ENCODE results near the gene U2AF2.

Gene U2AF2

GRCh38 chr19:55670280-55671053, 15.6 kb downstream of the U2AF2 start:
- Histone ChIP-seq H3K27me3 (ENCODE audit: low read depth, low read length) (no peaks in the 10 kb centered on the region), H3K36me3 (replicated peaks; ENCODE audit: low read depth, low read length) (peaks cover 51% of the 10 kb centered on the region), H2AFZ (ENCODE audit: low read depth, low read length) (no peak overlapping the region), H3K9me3 (ENCODE audit: insufficient read depth, low read length) (no peaks in the 10 kb centered on the region), H3K79me2 (ENCODE audit: low read length) (peaks cover 91% of the 10 kb centered on the region), H3K4me2 (ENCODE audit: low read length) (no peak overlapping the region), H3K9ac (ENCODE audit: low read length) (no peak overlapping the region), H4K20me1 (ENCODE audit: insufficient read depth, low read length) (peaks cover 71% of the 10 kb centered on the region), H3K27ac (ENCODE audit: low read length) (no peak overlapping the region), H3K4me3 (ENCODE audit: low read length) (no peak overlapping the region), H3K4me1 (ENCODE audit: low read length) (peaks cover 11% of the 10 kb centered on the region)
- TF ChIP-seq, protein P1, sequence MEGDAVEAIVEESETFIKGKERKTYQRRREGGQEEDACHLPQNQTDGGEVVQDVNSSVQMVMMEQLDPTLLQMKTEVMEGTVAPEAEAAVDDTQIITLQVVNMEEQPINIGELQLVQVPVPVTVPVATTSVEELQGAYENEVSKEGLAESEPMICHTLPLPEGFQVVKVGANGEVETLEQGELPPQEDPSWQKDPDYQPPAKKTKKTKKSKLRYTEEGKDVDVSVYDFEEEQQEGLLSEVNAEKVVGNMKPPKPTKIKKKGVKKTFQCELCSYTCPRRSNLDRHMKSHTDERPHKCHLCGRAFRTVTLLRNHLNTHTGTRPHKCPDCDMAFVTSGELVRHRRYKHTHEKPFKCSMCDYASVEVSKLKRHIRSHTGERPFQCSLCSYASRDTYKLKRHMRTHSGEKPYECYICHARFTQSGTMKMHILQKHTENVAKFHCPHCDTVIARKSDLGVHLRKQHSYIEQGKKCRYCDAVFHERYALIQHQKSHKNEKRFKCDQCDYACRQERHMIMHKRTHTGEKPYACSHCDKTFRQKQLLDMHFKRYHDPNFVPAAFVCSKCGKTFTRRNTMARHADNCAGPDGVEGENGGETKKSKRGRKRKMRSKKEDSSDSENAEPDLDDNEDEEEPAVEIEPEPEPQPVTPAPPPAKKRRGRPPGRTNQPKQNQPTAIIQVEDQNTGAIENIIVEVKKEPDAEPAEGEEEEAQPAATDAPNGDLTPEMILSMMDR (IDR thresholded peaks at IDR 0.05; ENCODE audit: low read depth, low read length) = no peak
- TF ChIP-seq EZH2phosphoT487 (IDR thresholded peaks at IDR 0.05; ENCODE audit: low read depth) = no peak

- H3K36me3 ChIP-seq (replicated peaks; ENCODE audit: low read depth, low read length) = peaks cover 52% of the 10 kb centered on the region
- peaks cover 11% of the 10 kb centered on the region for H3K4me1 ChIP-seq (ENCODE audit: low read length)
- no peaks in the 10 kb centered on the region for H3K27me3 ChIP-seq (ENCODE audit: low read depth, low read length)
- H3K4me3 ChIP-seq (ENCODE audit: low read length) = no peak overlapping the region
- peaks cover 91% of the 10 kb centered on the region for H3K79me2 ChIP-seq (ENCODE audit: low read length)
- H4K20me1 ChIP-seq (ENCODE audit: insufficient read depth, low read length) = peaks cover 68% of the 10 kb centered on the region
- H3K4me2 ChIP-seq (ENCODE audit: low read length) = no peak overlapping the region
- TF ChIP-seq, protein P1 (IDR thresholded peaks at IDR 0.05; ENCODE audit: low read depth, low read length) = no peak
- TF ChIP-seq EZH2phosphoT487 (IDR thresholded peaks at IDR 0.05; ENCODE audit: low read depth) = no peak
- H3K27ac ChIP-seq (ENCODE audit: low read length) = no peak overlapping the region
- H3K9me3 ChIP-seq (ENCODE audit: insufficient read depth, low read length) = no peaks in the 10 kb centered on the region
- no peak overlapping the region for H3K9ac ChIP-seq (ENCODE audit: low read length)
- no peak overlapping the region for H2AFZ ChIP-seq (ENCODE audit: low read depth, low read length)
Observed at GRCh38 chr19:55671054-55671378, 16.2 kb downstream of the U2AF2 start.

GRCh38 chr19:55672418-55672817, 17.6 kb downstream of the U2AF2 start:
- H3K27me3 ChIP-seq (ENCODE audit: low read depth, low read length) = no peaks in the 10 kb centered on the region
- TF ChIP-seq EZH2phosphoT487 (IDR thresholded peaks at IDR 0.05; ENCODE audit: low read depth) = no peak
- TF ChIP-seq, protein P1 (IDR thresholded peaks at IDR 0.05; ENCODE audit: low read depth, low read length) = no peak
- peaks cover 54% of the 10 kb centered on the region for H4K20me1 ChIP-seq (ENCODE audit: insufficient read depth, low read length)
- H3K4me3 ChIP-seq (ENCODE audit: low read length) = no peak overlapping the region
- H3K79me2 ChIP-seq (ENCODE audit: low read length) = peaks cover 91% of the 10 kb centered on the region
- no peak overlapping the region for H2AFZ ChIP-seq (ENCODE audit: low read depth, low read length)
- no peaks in the 10 kb centered on the region for H3K9me3 ChIP-seq (ENCODE audit: insufficient read depth, low read length)
- H3K36me3 ChIP-seq (replicated peaks; ENCODE audit: low read depth, low read length) = peaks cover 37% of the 10 kb centered on the region
- no peak overlapping the region for H3K27ac ChIP-seq (ENCODE audit: low read length)
- H3K4me2 ChIP-seq (ENCODE audit: low read length) = no peak overlapping the region
- peaks cover 24% of the 10 kb centered on the region for H3K4me1 ChIP-seq (ENCODE audit: low read length)
- H3K9ac ChIP-seq (ENCODE audit: low read length) = no peak overlapping the region

DNA sequence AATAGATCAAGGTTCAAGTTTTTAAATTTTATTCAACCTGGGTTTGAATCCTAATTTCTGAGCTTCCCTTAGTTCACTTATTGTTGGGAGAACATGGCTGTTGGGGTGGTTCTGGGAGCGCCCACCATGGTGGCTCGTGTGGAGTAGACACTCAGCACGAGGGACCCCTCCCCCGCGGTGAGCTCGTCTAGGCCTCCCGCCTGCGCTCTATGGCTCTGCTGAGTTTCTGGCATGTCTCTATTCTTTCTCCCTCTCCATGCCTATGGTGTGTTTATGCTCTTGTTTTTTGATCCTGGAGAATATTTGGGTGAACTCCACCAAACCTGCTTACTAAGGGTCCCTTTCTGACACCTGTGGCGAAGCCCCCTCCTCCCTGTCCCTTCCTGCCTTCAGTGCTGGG, 18.6 kb downstream of the U2AF2 start:
- Histone ChIP-seq H3K27ac (ENCODE audit: low read length) (peak overlapping the region; percentile 16; the same call in 1 of the 2 replicates), H3K79me2 (ENCODE audit: low read length) (peaks cover 91% of the 10 kb centered on the region), H3K4me2 (ENCODE audit: low read length) (peak overlapping the region; percentile 16; the same call in 1 of the 2 replicates)

More for the DNA sequence above, 18.6 kb downstream of the U2AF2 start:
- Histone ChIP-seq H3K4me3 (ENCODE audit: low read length) (no peak overlapping the region), H3K4me1 (ENCODE audit: low read length) (peaks cover 33% of the 10 kb centered on the region), H2AFZ (ENCODE audit: low read depth, low read length) (no peak overlapping the region), H4K20me1 (ENCODE audit: insufficient read depth, low read length) (peaks cover 46% of the 10 kb centered on the region), H3K9me3 (ENCODE audit: insufficient read depth, low read length) (no peaks in the 10 kb centered on the region), H3K9ac (ENCODE audit: low read length) (no peak overlapping the region), H3K27me3 (ENCODE audit: low read depth, low read length) (no peaks in the 10 kb centered on the region), H3K36me3 (replicated peaks; ENCODE audit: low read depth, low read length) (peaks cover 31% of the 10 kb centered on the region)
- TF ChIP-seq, protein P1 (IDR thresholded peaks at IDR 0.05; ENCODE audit: low read depth, low read length) = no peak
- no peak for TF ChIP-seq EZH2phosphoT487 (IDR thresholded peaks at IDR 0.05; ENCODE audit: low read depth)

Measured in OCI-LY3 (cell line).